NB4 (cell line): ENCODE results near the gene ARHGEF7.

ENCODE experiments used
- DNase-seq: peaks from one replicate; pipeline ENCODE4 v3.0.0; 2010; ENCODE audit warnings: low read depth
- H3K4me3 ChIP-seq: one replicate; pipeline ENCODE4 v1.5.1; 2011; ENCODE audit warnings: mild to moderate bottlenecking, low read depth, low read length, moderate library complexity
- CTCF ChIP-seq: IDR thresholded peaks from one replicate; pipeline ENCODE4 v1.5.1; 2012; ENCODE audit warnings: low read depth, low read length
- MAX ChIP-seq: IDR thresholded peaks from 2 replicates; pipeline ENCODE4 v1.6.1; 2011; ENCODE audit warnings: low read depth, low read length
- MYC ChIP-seq: IDR thresholded peaks from 2 replicates; pipeline ENCODE4 v1.6.1; 2011; ENCODE audit warnings: low read depth, low read length
- POLR2A ChIP-seq: IDR thresholded peaks from 2 replicates; pipeline ENCODE4 v1.6.1; 2011; ENCODE audit warnings: mild to moderate bottlenecking; ENCODE audit not compliant: insufficient read length; ENCODE audit errors: extremely low read depth

The ARHGEF7 gene

GRCh38 chr13:111120422-111120821 lies 5.3 kb downstream of the ARHGEF7 start:
- TF ChIP-seq POLR2A: no peak
- TF ChIP-seq CTCF: no peak
- TF ChIP-seq MYC: no peak
- no peak for TF ChIP-seq MAX
- H3K4me3 ChIP-seq: no peak overlapping the region
- no peak for DNase-seq

- no peak for DNase-seq
- TF ChIP-seq MAX: no peak
- no peak for TF ChIP-seq POLR2A
- no peak for TF ChIP-seq CTCF
- TF ChIP-seq MYC: no peak
- H3K4me3 ChIP-seq: no peak overlapping the region
These were observed 5.8 kb downstream of the ARHGEF7 start for GRCh38 chr13:111120913-111121312.

GRCh38 chr13:111121506-111121905 lies 6.4 kb downstream of the ARHGEF7 start:
- DNase-seq: no peak
- TF ChIP-seq MYC (no peak), POLR2A (no peak), CTCF (no peak), MAX (no peak)
- H3K4me3 ChIP-seq: no peak overlapping the region

GRCh38 chr13:111122056-111122455 lies 6.9 kb downstream of the ARHGEF7 start:
- TF ChIP-seq MAX: no peak
- no peak for TF ChIP-seq MYC
- no peak for TF ChIP-seq CTCF
- TF ChIP-seq POLR2A: no peak
- DNase-seq: no peak
- no peak overlapping the region for H3K4me3 ChIP-seq

GRCh38 chr13:111122631-111123030 lies 7.5 kb downstream of the ARHGEF7 start:
- TF ChIP-seq CTCF: no peak
- no peak for TF ChIP-seq MYC
- no peak overlapping the region for H3K4me3 ChIP-seq
- no peak for DNase-seq

- no peak for DNase-seq
- TF ChIP-seq MYC (no peak), CTCF (no peak), MAX (no peak), POLR2A (no peak)
- H3K4me3 ChIP-seq: no peak overlapping the region
These were observed 8.1 kb downstream of the ARHGEF7 start for GRCh38 chr13:111123221-111123620.
